ENCODE data around the gene PPP2R5A.

- TF ChIP-seq, protein P1, sequence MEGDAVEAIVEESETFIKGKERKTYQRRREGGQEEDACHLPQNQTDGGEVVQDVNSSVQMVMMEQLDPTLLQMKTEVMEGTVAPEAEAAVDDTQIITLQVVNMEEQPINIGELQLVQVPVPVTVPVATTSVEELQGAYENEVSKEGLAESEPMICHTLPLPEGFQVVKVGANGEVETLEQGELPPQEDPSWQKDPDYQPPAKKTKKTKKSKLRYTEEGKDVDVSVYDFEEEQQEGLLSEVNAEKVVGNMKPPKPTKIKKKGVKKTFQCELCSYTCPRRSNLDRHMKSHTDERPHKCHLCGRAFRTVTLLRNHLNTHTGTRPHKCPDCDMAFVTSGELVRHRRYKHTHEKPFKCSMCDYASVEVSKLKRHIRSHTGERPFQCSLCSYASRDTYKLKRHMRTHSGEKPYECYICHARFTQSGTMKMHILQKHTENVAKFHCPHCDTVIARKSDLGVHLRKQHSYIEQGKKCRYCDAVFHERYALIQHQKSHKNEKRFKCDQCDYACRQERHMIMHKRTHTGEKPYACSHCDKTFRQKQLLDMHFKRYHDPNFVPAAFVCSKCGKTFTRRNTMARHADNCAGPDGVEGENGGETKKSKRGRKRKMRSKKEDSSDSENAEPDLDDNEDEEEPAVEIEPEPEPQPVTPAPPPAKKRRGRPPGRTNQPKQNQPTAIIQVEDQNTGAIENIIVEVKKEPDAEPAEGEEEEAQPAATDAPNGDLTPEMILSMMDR (IDR thresholded peaks at IDR 0.05), result no peak
- no peak for TF ChIP-seq POLR2A (IDR thresholded peaks at IDR 0.05)
Observed at GRCh38 chr1:212284332-212284743, 872 bp upstream of the PPP2R5A start.

Data from breast epithelium (tissue), 3 donors.